Measurements from ENCODE around the gene ZNF467.

ZNF467 gene

DNA sequence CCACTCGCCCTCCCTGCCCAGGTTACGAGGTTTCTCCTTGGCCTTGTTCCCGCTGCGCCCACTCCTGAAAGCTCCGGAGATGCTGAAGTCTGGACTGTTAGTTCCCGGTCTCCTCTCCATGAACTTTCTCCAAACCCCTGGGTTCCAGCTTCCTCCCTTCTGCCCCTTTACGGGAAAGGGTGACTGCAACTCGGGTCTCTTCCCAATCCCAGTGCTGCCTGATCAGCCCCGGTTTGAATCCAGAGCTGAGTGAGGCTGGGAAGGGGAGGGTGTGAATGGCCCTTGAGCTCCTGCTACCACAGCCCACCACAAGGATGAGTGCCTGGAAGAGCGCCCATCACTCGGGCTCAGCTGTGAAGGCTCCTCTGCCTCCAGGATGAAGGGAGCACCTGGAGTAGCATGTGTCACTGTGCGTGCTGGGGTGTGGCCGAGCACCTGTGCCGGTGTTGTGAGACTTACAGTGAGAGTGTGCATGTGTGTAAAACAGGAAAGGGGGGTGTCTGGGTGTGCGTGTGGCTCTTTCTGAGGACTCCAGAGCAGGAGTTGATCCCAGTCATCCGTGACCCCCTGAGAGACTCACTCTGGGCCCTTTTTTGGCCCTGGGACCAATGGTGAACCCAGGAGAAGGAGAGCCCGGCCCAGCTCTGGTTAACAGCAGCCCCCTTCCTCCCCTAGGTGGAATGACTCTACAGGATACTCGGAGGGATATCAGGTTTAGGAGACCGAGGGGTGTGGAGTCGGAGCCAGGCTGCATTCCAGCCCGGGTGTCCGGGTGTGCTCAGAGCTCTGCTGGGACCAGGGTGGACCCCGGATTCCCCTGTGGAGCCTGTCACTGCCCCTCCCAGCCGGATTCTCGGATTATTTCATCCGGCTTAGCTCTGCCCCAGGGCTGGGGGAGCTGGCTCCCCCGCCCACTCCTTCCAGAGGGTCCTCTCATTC is 1.1 kb upstream of the ZNF467 start:
- DNase-seq (ENCODE audit: low read depth), result no peak
- no peak overlapping the region for H3K4me3 ChIP-seq (ENCODE audit: low read depth, low read length)
- in situ Hi-C loops (cut with HindIII; ENCODE audit: low sequenced_read_pairs), result no loop called here
- TF ChIP-seq, protein P1, sequence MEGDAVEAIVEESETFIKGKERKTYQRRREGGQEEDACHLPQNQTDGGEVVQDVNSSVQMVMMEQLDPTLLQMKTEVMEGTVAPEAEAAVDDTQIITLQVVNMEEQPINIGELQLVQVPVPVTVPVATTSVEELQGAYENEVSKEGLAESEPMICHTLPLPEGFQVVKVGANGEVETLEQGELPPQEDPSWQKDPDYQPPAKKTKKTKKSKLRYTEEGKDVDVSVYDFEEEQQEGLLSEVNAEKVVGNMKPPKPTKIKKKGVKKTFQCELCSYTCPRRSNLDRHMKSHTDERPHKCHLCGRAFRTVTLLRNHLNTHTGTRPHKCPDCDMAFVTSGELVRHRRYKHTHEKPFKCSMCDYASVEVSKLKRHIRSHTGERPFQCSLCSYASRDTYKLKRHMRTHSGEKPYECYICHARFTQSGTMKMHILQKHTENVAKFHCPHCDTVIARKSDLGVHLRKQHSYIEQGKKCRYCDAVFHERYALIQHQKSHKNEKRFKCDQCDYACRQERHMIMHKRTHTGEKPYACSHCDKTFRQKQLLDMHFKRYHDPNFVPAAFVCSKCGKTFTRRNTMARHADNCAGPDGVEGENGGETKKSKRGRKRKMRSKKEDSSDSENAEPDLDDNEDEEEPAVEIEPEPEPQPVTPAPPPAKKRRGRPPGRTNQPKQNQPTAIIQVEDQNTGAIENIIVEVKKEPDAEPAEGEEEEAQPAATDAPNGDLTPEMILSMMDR (IDR thresholded peaks at IDR 0.05; ENCODE audit: low read depth, low read length, missing control alignments), result no peak

DNA sequence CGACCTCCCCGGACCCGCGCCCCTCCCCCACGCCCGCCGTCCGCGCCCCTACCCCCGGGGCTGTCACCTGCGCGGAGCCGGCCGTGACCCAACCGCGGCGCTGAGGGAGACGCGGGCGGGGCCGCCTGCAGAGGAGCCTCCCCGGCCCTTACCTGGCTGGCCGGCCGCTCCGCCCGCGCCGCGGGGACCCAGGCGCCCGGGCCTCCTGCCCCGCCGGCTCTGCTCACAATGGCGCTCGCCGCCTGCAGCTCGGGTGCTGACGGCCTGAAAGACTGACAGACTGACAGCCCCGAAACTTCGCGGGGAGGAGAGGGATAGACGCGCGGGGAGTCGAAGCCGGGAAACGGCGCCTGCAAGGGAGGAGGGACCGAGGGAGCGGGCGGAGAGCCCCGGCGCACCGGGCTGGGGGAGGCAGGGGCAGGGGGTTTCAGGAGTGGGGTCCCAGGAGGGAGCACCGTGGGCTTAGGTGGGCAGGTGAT is 393 bp downstream of the ZNF467 start:
- in situ Hi-C loops (cut with HindIII; ENCODE audit: low sequenced_read_pairs), result no loop called here
- no peak for DNase-seq (ENCODE audit: low read depth)
- TF ChIP-seq, protein P1 (IDR thresholded peaks at IDR 0.05; ENCODE audit: low read depth, low read length, missing control alignments), result no peak
- peak overlapping the region; percentile 34 for H3K4me3 ChIP-seq (ENCODE audit: low read depth, low read length)

DNA sequence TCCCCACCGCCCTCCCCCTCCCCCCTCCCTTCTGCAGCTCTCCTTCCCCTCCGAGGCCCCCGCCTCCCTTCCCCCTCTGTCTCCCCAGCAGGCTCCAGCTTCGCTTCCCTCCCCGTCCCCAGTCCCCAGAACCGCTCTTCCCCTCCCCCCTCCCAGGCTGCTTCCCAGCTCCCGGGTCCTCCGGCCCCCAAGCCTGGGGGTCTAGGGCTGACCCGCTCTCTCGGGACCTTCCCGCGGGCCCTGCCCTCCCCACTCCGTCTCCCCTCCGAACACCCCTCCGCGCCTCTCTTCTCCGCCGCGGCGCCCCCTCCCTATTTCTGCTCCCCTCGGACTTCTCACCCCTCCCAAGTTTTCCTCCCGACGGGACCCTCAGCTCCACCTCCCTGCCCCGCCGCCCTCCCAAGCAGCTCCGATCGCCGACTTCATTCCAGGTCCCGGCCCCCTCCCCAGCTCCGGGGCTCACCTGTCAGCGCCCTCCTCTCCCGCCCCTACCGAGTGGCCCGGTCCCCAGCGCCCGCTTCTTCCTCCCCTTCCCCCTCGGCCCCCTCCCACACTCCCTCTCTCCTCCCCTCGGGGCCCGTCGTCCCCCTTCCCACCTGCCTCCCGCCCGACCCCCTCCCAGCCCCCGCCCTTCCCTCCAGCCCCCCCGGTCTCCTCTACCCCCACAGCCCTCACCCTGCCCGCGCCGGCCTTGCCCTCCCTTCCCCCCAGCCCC is 990 bp downstream of the ZNF467 start:
- in situ Hi-C loops (cut with HindIII; ENCODE audit: low sequenced_read_pairs), result no loop called here
- TF ChIP-seq, protein P1 (IDR thresholded peaks at IDR 0.05; ENCODE audit: low read depth, low read length, missing control alignments), result no peak

DNA sequence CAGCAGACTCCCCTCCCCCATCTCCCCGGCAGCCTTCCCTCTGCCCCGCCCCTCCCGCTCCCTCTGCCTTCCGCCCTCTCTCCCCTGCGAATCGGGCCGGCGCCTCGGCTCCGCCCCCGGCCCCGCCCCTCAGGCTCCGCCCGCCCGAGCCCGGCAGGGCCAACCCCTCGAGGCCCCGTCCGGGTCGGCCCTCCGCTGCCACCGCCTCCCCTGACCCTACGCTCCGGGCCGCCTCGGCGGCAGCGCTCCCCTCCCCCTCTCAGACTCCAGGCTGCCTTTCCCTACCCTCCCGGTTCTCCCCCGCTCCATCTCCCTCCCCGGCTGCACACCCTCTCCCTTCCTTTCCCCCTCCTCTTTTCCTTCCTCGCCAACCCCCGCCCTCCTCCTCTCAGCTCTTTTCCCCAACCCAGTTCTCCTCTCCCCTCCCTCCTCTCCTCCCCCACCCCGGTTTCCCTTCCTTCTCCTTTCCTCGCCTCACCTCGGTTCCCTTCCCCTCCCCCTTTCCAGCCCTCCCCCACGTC is 1.6 kb downstream of the ZNF467 start:
- TF ChIP-seq, protein P1 (IDR thresholded peaks at IDR 0.05; ENCODE audit: low read depth, low read length, missing control alignments), result no peak
- DNase-seq (ENCODE audit: low read depth), result peak; percentile 16
- peak overlapping the region; percentile 54 for H3K4me3 ChIP-seq (ENCODE audit: low read depth, low read length)
- in situ Hi-C loops (cut with HindIII; ENCODE audit: low sequenced_read_pairs), result no loop called here

More for the DNA sequence above, 990 bp downstream of the ZNF467 start:
- H3K4me3 ChIP-seq (ENCODE audit: low read depth, low read length), result peak overlapping the region; percentile 54
- DNase-seq (ENCODE audit: low read depth), result no peak

DNA sequence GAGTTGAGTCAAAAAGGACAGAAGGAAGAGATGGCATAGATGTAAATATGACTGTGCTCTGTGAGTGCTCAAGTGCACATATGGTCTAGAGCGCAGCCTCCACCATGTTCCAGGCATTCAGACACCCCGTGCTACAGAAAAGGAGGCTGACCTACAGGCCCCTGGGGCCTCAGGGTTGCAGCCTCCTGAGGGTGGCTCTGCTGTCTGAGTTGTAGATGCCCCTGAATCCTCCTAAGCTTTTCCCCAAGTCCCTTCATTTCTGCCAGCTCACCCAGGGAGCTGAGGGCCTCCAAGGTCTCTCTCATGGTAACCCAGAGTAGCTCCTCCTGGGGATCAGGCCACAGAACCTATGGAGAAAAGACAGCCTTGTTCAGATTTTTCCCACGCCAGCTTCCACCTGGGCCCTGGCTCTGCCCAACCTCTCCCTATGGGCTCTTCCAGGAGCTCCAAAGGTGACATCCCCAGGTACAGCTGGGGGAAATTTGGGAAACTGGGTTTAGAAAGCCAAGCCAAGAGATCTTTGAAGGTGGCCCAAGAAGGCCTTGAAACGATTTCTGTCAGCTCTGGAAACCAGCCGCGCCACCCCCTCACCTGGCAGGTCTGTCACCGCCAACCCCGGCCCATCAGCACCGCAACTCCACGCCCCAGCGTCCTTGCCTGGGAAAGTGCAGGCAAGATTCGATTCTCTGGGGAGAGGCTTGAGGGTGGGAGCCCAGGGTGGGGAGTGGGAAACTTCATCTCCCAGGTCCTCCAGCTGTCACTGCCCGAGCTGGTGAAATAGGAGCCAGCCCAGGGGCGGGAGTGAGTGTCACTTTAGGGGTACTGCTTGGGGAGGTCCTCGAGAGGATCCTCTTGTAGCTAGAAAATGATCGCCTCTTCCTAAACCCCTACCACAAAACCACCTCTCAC is 2.4 kb downstream of the ZNF467 start:
- H3K4me3 ChIP-seq (ENCODE audit: low read depth, low read length), result peak overlapping the region; percentile 54
- TF ChIP-seq, protein P1 (IDR thresholded peaks at IDR 0.05; ENCODE audit: low read depth, low read length, missing control alignments), result no peak
- no peak for DNase-seq (ENCODE audit: low read depth)
- in situ Hi-C loops (cut with HindIII; ENCODE audit: low sequenced_read_pairs), result no loop called here
